H9 (cell line): ENCODE measurements around the gene GSTT2. TPM values are rescaled to one million over a fixed set of nuclear protein-coding genes. Genes with fewer than 3 reads are reported as not detected.

Experiments used
- DNase-seq: peaks from one replicate; pipeline ENCODE4 v3.0.0-alpha.2; 2017
- H2AFZ ChIP-seq: one replicate; pipeline ENCODE4 v1.6.1; 2013; ENCODE audit warnings: mild to moderate bottlenecking, low read length, control low read depth, moderate library complexity
- H2AK5ac ChIP-seq: 2 replicates; pipeline ENCODE4 v1.6.1; 2013; ENCODE audit warnings: low read length, control low read depth, mixed read lengths; ENCODE audit not compliant: insufficient read length
- H2BK120ac ChIP-seq: one replicate; pipeline ENCODE4 v1.6.1; 2013; ENCODE audit warnings: low read depth, mild to moderate bottlenecking, low read length, control low read depth, inconsistent platforms; ENCODE audit not compliant: poor library complexity, severe bottlenecking
- H2BK12ac ChIP-seq: 2 replicates; pipeline ENCODE4 v1.6.1; 2013; ENCODE audit warnings: low read length, control low read depth, mixed read lengths, low read depth; ENCODE audit not compliant: insufficient read length
- H2BK15ac ChIP-seq: 2 replicates; pipeline ENCODE4 v1.6.1; 2013; ENCODE audit warnings: low read depth, low read length, control low read depth
- H2BK20ac ChIP-seq: one replicate; pipeline ENCODE4 v1.6.1; 2013; ENCODE audit warnings: low read depth, mild to moderate bottlenecking, low read length, control low read depth, inconsistent platforms; ENCODE audit not compliant: poor library complexity, severe bottlenecking
- H2BK5ac ChIP-seq: 2 replicates; pipeline ENCODE4 v1.6.1; 2013; ENCODE audit warnings: low read length, control low read depth, mixed read lengths; ENCODE audit not compliant: insufficient read length
- H3K14ac ChIP-seq: 2 replicates; pipeline ENCODE4 v1.6.1; 2013; ENCODE audit warnings: low read length, control low read depth; ENCODE audit not compliant: insufficient read depth
- H3K18ac ChIP-seq: 2 replicates; pipeline ENCODE4 v1.6.1; 2013; ENCODE audit warnings: low read depth, mild to moderate bottlenecking, mixed read lengths, low read length, control low read depth; ENCODE audit not compliant: insufficient read length
- H3K23ac ChIP-seq: 2 replicates; pipeline ENCODE4 v1.6.1; 2013; ENCODE audit warnings: low read length, control low read depth, mixed read lengths, low read depth; ENCODE audit not compliant: insufficient read length
- H3K23me2 ChIP-seq: 2 replicates; pipeline ENCODE4 v1.6.1; 2013; ENCODE audit warnings: low read depth, mild to moderate bottlenecking, mixed read lengths, low read length, control low read depth; ENCODE audit not compliant: insufficient read length, poor library complexity, severe bottlenecking
- H3K27ac ChIP-seq: 2 replicates; pipeline ENCODE4 v1.5.1; 2013; ENCODE audit warnings: low read length, control low read depth, mixed read lengths, low read depth; ENCODE audit not compliant: insufficient read length
- H3K27me3 ChIP-seq: 2 replicates; pipeline ENCODE4 v1.6.1; 2013; ENCODE audit warnings: low read length, control low read depth, inconsistent platforms; ENCODE audit not compliant: insufficient read depth
- H3K4ac ChIP-seq: 2 replicates; pipeline ENCODE4 v1.6.1; 2013; ENCODE audit warnings: low read depth, mild to moderate bottlenecking, control low read depth, inconsistent platforms, low read length, moderate library complexity
- H3K4me1 ChIP-seq: 2 replicates; pipeline ENCODE4 v1.6.1; 2013; ENCODE audit warnings: low read length, control low read depth, inconsistent platforms; ENCODE audit not compliant: insufficient read depth
- H3K4me2 ChIP-seq: 2 replicates; pipeline ENCODE4 v1.6.1; 2013; ENCODE audit warnings: low read length, control low read depth, mixed read lengths; ENCODE audit not compliant: insufficient read length, insufficient read depth
- H3K56ac ChIP-seq: 2 replicates; pipeline ENCODE4 v1.6.1; 2013; ENCODE audit warnings: low read depth, mild to moderate bottlenecking, mixed read lengths, low read length, control low read depth; ENCODE audit not compliant: insufficient read length
- H3K79me1 ChIP-seq: 2 replicates; pipeline ENCODE4 v1.6.1; 2013; ENCODE audit warnings: low read depth, mild to moderate bottlenecking, moderate library complexity, low read length, control low read depth, inconsistent platforms; ENCODE audit not compliant: insufficient read depth, poor library complexity, severe bottlenecking
- H3K79me2 ChIP-seq: 2 replicates; pipeline ENCODE4 v1.6.1; 2013; ENCODE audit warnings: low read length, control low read depth, inconsistent platforms; ENCODE audit not compliant: insufficient read depth
- H3K9ac ChIP-seq: 2 replicates; pipeline ENCODE4 v1.6.1; 2013; ENCODE audit warnings: low read length, control low read depth, mixed read lengths; ENCODE audit not compliant: insufficient read length; ENCODE audit errors: extremely low read depth
- H3K9me3 ChIP-seq: one replicate; pipeline ENCODE4 v1.6.1; 2013; ENCODE audit warnings: low read depth, low read length, inconsistent platforms; ENCODE audit not compliant: control insufficient read depth
- H3T11ph ChIP-seq: one replicate; pipeline ENCODE4 v1.6.1; 2013; ENCODE audit warnings: mild to moderate bottlenecking, low read length, control low read depth, inconsistent platforms
- H4K20me1 ChIP-seq: one replicate; pipeline ENCODE4 v1.6.1; 2013; ENCODE audit not compliant: control insufficient read depth, insufficient read length, insufficient read depth
- H4K5ac ChIP-seq: 2 replicates; pipeline ENCODE4 v1.6.1; 2013; ENCODE audit warnings: low read depth, mild to moderate bottlenecking, mixed read lengths, low read length, control low read depth; ENCODE audit not compliant: insufficient read length
- H4K8ac ChIP-seq: replicated peaks from 2 replicates; pipeline ENCODE4 v1.6.1; 2013; ENCODE audit warnings: low read length, control low read depth, mixed read lengths, low read depth; ENCODE audit not compliant: insufficient read length
- H4K91ac ChIP-seq: 2 replicates; pipeline ENCODE4 v1.6.1; 2013; ENCODE audit warnings: low read depth, mild to moderate bottlenecking, moderate library complexity, mixed read lengths, low read length, control low read depth; ENCODE audit not compliant: insufficient read length
- H3K27ac Mint-ChIP-seq, 3 experiments: 2 replicates in 2 of 3; 3 replicates in 1 of 3; pipeline ENCODE4 v1.8.0; 2020 to 2021; ENCODE audit warnings: mixed read lengths in 3 of 3, mild to moderate bottlenecking in 1 of 3, moderate library complexity in 1 of 3
- H3K27me3 Mint-ChIP-seq: 2 replicates; pipeline ENCODE4 v1.8.0; 2021; ENCODE audit warnings: low read depth, mild to moderate bottlenecking, moderate library complexity, mixed read lengths
- H3K36me3 Mint-ChIP-seq, 3 experiments: 2 replicates in 2 of 3; 3 replicates in 1 of 3; pipeline ENCODE4 v1.8.0; 2020 to 2021; ENCODE audit warnings: low read depth in 3 of 3, mixed read lengths in 3 of 3; ENCODE audit not compliant: insufficient read depth in 1 of 3
- H3K4me1 Mint-ChIP-seq, 2 experiments: 2 replicates each; pipeline ENCODE4 v1.8.0; 2020; ENCODE audit warnings: mixed read lengths in 2 of 2
- H3K4me3 Mint-ChIP-seq, 2 experiments: 2 replicates in 1 of 2; 3 replicates in 1 of 2; pipeline ENCODE4 v1.8.0; 2020 to 2021; ENCODE audit warnings: mild to moderate bottlenecking in 2 of 2, mixed read lengths in 2 of 2, moderate library complexity in 1 of 2
- H3K9me3 Mint-ChIP-seq, 2 experiments: 2 replicates in 1 of 2; 3 replicates in 1 of 2; pipeline ENCODE4 v1.8.0; 2020; ENCODE audit warnings: mild to moderate bottlenecking in 2 of 2, mixed read lengths in 2 of 2, moderate library complexity in 1 of 2
- CTCF ChIP-seq: fragments of 200-600 bp; sonication (generic); conservative IDR thresholded peaks from 3 replicates; pipeline ENCODE4 v1.8.0; 2021; ENCODE audit warnings: antibody characterized with exemption, mild to moderate bottlenecking
- WGBS: extraction: QIAGEN DNeasy Blood & Tissue Kit; methylation state at CpG from one replicate; pipeline ENCODE4 v1.1.7; 2013; ENCODE audit warnings: missing lambda C conversion rate, low lambda C conversion rate, mixed read lengths; ENCODE audit not compliant: insufficient read length; ENCODE audit errors: extremely low coverage; 5-methylcytosine and 5-hydroxymethylcytosine counted together
- total RNA-seq: library from RNA; stranded (reverse); gene quantifications from 2 replicates; pipeline ENCODE4 v1.2.1, GENCODE V29; 2021

GSTT2 gene
- total RNA-seq, 1 experiment from 2014 or later = 0.22 TPM

GRCh38 chr22:24010018-24010391 is 30.1 kb downstream of the GSTT2 start:
- Mint-ChIP-seq H3K4me3 (peak overlapping the region; percentile 5 to 58; a peak in 1 of 5 replicates), H3K27ac (no peak overlapping the region; a peak in 1 of 7 replicates), H3K9me3 (peaks cover 0 to 4% of the 10 kb centered on the region in 2 experiments; a peak in 2 of 5 replicates), H3K27me3 (peaks cover 3% of the 10 kb centered on the region), H3K4me1 (peaks cover 10 to 13% of the 10 kb centered on the region in 2 experiments), H3K36me3 (no peaks in the 10 kb centered on the region; a peak in 3 of 7 replicates)
- H3K18ac ChIP-seq = no peak overlapping the region
- no peak overlapping the region for H4K8ac ChIP-seq
- no peaks in the 10 kb centered on the region for H3K9me3 ChIP-seq
- no peaks in the 10 kb centered on the region for H4K20me1 ChIP-seq
- DNase-seq = no peak
- no peak overlapping the region for H3K14ac ChIP-seq
- no peak overlapping the region for H2BK120ac ChIP-seq
- TF ChIP-seq CTCF = no peak
- no peak overlapping the region for H3K23ac ChIP-seq
- no peak overlapping the region for H2BK12ac ChIP-seq
- no peak overlapping the region for H2AFZ ChIP-seq
- H3K9ac ChIP-seq = no peak overlapping the region
- H3K23me2 ChIP-seq = peaks cover 5% of the 10 kb centered on the region
- H3K4me2 ChIP-seq = no peak overlapping the region
- no peak overlapping the region for H3T11ph ChIP-seq
- H2BK5ac ChIP-seq = no peak overlapping the region
- no peaks in the 10 kb centered on the region; the same call in 1 of the 2 replicates for H3K4me1 ChIP-seq
- no peak overlapping the region for H4K5ac ChIP-seq
- no CpG with 5 or more reads among the region's 2 CpGs for WGBS
- peaks cover 5% of the 10 kb centered on the region; the same call in 1 of the 2 replicates for H3K79me2 ChIP-seq
- H3K27me3 ChIP-seq = no peaks in the 10 kb centered on the region; the same call in 1 of the 2 replicates
- H3K56ac ChIP-seq = no peak overlapping the region
- H2BK15ac ChIP-seq = no peak overlapping the region
- no peaks in the 10 kb centered on the region for H3K79me1 ChIP-seq
- H3K4ac ChIP-seq = no peak overlapping the region
- H3K27ac ChIP-seq = no peak overlapping the region
- no peak overlapping the region for H2AK5ac ChIP-seq
- H4K91ac ChIP-seq = no peak overlapping the region
- no peak overlapping the region for H2BK20ac ChIP-seq
